ACC112 (cell line): ENCODE data around the gene SOX10.

Experiments used
- H2AFZ ChIP-seq: fragments of 200-600 bp; sonication (generic); one replicate; pipeline ENCODE4 v1.6.0; 2017; ENCODE audit warnings: antibody characterized with exemption, low read length; ENCODE audit not compliant: unreplicated experiment
- H3K27ac ChIP-seq: fragments of 200-600 bp; sonication (generic); 2 replicates; pipeline ENCODE4 v1.5.1; 2014; ENCODE audit warnings: low read depth, mild to moderate bottlenecking, antibody characterized with exemption, low read length, moderate library complexity
- H3K27me3 ChIP-seq: fragments of 200-600 bp; sonication (generic); 2 replicates; pipeline ENCODE4 v1.6.1; 2014; ENCODE audit warnings: mild to moderate bottlenecking, antibody characterized with exemption, low read length, moderate library complexity, mixed read lengths; ENCODE audit not compliant: insufficient read depth
- H3K36me3 ChIP-seq: fragments of 200-600 bp; sonication (generic); 2 replicates; pipeline ENCODE4 v1.6.1; 2016; ENCODE audit warnings: mild to moderate bottlenecking, antibody characterized with exemption, low read length, moderate library complexity, mixed read lengths; ENCODE audit not compliant: insufficient read depth
- H3K4me1 ChIP-seq: fragments of 200-600 bp; sonication (generic); one replicate; pipeline ENCODE4 v1.6.1; 2016; ENCODE audit warnings: low read length, mixed read lengths; ENCODE audit not compliant: insufficient read depth, unreplicated experiment, control insufficient read depth
- H3K4me3 ChIP-seq: fragments of 200-600 bp; sonication (generic); 2 replicates; pipeline ENCODE4 v1.5.1; 2014; ENCODE audit warnings: mild to moderate bottlenecking, low read depth, low read length
- H3K79me2 ChIP-seq: fragments of 200-600 bp; sonication (generic); one replicate; pipeline ENCODE4 v1.6.0; 2016; ENCODE audit warnings: low read length; ENCODE audit not compliant: control insufficient read depth, unreplicated experiment, insufficient read depth

Gene SOX10

DNA sequence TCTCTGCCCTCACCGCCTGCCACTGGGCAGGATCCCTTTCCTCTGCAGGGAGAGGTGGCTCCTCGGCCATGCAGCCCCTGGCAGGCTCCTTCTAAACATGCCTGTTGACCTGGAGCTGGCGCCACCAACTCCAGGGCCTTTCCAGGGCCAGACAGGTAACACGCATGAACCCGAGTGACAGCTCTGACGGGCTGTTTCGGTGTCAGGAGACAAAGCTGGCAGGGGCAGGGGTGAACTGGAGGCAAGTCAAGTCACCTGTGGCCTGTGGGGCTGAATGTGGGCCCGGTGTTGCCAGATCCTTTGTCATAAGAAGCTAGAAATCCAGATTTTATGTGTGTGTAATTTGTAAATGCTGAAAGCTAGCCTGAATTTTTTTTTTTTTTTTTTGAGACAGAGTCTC lies 42.2 kb downstream of the SOX10 start:
- Histone ChIP-seq H3K4me1 (peaks cover 15% of the 10 kb centered on the region), H3K79me2 (no peaks in the 10 kb centered on the region), H3K27me3 (no peaks in the 10 kb centered on the region), H3K36me3 (no peaks in the 10 kb centered on the region), H2AFZ (no peak overlapping the region), H3K4me3 (no peak overlapping the region), H3K27ac (no peak overlapping the region)

GRCh38 chr22:37940698-37941376 lies 43.5 kb downstream of the SOX10 start:
- Histone ChIP-seq H3K36me3 (no peaks in the 10 kb centered on the region), H3K79me2 (no peaks in the 10 kb centered on the region), H3K4me1 (peaks cover 15% of the 10 kb centered on the region), H3K4me3 (no peak overlapping the region), H3K27me3 (no peaks in the 10 kb centered on the region), H3K27ac (peak overlapping the region; percentile 78), H2AFZ (no peak overlapping the region)

DNA sequence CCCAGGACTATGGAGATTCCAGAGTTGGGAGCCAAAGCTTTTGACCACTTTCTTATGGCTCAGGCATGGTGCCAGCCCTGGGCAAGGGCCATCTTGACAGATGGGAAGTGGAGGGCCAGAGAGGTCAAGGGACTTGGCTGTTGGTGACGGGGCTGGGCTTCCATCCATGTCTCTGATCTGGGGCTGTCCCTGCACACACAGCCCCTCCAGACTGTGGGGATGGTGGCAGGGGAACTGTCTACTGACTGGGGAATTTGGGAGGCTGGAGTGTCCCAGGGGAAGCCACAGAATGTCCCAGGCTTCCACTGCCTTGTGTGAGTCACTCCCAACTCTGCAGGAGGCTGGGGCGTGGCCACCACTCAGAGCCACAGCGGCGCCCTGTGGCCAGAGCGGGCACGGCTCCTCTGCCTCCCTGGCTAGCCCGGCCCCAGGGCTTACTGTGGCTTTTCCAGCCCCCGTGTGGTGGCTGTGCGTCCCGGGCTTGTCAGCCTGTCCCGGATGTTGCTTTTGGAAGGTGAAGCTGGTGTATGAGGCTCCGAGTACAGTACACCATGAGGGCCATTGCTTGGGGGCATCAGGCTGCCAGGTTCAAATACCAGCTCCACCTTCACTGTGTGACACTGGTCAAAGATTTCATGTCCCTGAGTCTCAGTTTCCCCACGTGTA lies 50.5 kb downstream of the SOX10 start:
- H2AFZ ChIP-seq: no peak overlapping the region
- peak overlapping the region; percentile 41 for H3K27ac ChIP-seq
- H3K4me1 ChIP-seq: peaks cover 23% of the 10 kb centered on the region
- H3K4me3 ChIP-seq: no peak overlapping the region
- H3K36me3 ChIP-seq: no peaks in the 10 kb centered on the region
- H3K79me2 ChIP-seq: no peaks in the 10 kb centered on the region
- H3K27me3 ChIP-seq: no peaks in the 10 kb centered on the region

DNA sequence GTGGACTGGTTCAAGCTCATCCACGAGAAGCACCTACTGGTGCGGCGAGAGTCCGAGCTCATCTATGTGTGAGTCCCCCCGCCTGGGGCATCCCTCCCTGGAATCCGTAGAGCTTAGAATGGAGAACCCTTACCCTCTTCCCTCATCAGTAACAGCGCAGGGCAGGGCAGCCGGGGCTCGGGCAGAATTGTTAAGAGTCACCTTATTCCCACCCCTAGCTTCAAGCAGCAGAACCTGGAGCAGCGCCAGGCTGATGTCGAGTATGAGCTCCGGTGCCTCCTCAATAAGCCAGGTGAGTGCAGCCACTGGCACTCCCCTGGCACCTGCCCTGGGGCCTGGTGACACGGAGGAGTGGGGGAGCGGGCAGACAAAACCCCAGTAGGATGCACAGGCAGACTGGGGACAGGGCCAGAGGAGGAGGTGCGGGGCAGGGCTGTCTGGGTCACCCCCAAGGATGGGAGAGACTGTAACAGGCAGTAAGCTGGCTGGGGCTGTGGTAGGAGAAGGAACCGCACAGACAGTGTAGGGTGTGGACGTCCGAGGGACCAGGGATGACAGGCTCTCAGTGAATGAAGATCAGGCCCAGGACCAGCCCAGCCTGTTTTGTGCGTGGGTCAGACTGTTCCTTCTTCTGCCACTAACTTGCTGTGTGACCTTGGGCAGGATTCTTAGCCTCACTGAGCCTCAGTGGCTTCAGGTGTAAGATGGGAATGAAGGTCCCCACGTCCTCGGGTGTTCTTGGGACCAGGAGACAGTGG lies 51.4 kb downstream of the SOX10 start:
- no peak overlapping the region for H2AFZ ChIP-seq
- H3K4me1 ChIP-seq: peaks cover 23% of the 10 kb centered on the region
- no peaks in the 10 kb centered on the region for H3K36me3 ChIP-seq
- no peaks in the 10 kb centered on the region for H3K27me3 ChIP-seq
- H3K27ac ChIP-seq: peak overlapping the region; percentile 38
- H3K79me2 ChIP-seq: no peaks in the 10 kb centered on the region
- H3K4me3 ChIP-seq: no peak overlapping the region

DNA sequence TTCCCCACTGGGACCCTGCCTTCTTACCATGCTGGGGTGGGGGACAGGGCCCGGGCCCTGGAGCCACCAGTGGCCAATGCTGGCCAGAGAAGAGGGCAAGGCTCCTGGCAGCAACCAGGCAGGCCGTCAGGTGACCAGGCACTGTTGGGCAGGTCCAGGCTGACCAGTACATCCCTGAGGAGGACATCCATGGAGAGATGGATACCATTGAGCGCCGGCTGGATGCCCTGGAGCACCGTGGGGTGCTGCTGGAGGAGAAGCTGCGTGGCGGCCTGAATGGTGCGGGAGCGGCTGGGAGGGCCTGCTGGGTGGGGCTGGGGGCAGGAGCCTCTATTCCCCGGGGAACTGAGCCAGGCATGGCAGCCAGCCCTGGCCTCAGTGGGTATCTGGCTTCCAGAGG lies 52.0 kb downstream of the SOX10 start:
- no peaks in the 10 kb centered on the region for H3K36me3 ChIP-seq
- H3K4me3 ChIP-seq: no peak overlapping the region
- no peaks in the 10 kb centered on the region for H3K27me3 ChIP-seq
- no peak overlapping the region for H3K27ac ChIP-seq
- H3K79me2 ChIP-seq: no peaks in the 10 kb centered on the region
- peaks cover 23% of the 10 kb centered on the region for H3K4me1 ChIP-seq
- no peak overlapping the region for H2AFZ ChIP-seq

DNA sequence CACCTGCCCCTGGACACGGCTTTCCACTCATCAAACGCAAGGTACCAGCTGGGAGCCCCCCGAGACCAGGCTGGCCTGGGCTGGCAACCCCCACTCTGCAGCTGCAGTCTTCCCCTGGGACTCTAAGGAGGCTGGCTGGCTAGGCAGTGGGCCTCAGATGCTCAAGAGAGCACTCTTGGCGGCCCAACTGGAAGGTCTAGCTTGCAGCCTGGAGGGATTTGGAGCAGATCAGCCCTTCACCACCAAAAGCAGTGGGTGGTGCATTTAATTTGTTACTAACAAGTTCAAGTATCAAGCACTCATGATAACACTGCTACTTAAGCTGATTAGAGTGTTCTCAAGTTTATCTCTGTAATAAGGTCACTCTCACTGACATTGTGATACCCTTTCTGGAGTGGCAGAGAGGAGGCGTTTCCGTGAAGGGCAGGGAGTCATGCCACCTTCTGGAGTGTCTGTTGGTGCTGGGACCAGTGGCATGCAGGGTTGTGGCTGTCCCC lies 52.4 kb downstream of the SOX10 start:
- Histone ChIP-seq H3K36me3 (no peaks in the 10 kb centered on the region), H3K4me1 (peaks cover 23% of the 10 kb centered on the region), H2AFZ (no peak overlapping the region), H3K4me3 (no peak overlapping the region), H3K79me2 (no peaks in the 10 kb centered on the region), H3K27ac (no peak overlapping the region), H3K27me3 (no peaks in the 10 kb centered on the region)

DNA sequence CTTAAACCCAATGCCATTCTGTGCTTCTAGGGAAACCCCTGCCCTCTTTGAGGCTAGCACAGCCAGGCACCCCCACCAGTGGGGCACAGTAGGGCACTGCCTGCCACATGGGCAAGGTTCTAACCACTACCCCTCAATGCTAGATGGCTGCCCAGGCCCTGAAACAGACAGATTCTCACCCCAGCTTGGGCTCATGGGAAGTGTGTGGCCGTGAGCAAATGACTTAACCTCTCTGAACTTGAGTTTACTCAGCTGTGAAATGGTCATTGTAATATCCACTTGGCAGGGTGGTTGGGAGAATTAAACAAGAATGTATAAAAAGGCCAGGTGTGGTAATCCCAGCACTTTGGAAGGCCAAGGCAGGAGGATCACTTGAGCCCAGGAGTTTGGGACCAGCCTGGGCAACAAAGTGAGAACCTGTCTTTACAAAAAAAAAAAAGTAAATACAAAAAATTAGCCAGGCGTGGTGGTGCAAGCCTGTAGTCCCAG lies 53.4 kb downstream of the SOX10 start:
- no peaks in the 10 kb centered on the region for H3K27me3 ChIP-seq
- H3K27ac ChIP-seq: no peak overlapping the region
- peaks cover 23% of the 10 kb centered on the region for H3K4me1 ChIP-seq
- H3K79me2 ChIP-seq: no peaks in the 10 kb centered on the region
- H3K4me3 ChIP-seq: no peak overlapping the region
- H2AFZ ChIP-seq: no peak overlapping the region
- H3K36me3 ChIP-seq: no peaks in the 10 kb centered on the region

DNA sequence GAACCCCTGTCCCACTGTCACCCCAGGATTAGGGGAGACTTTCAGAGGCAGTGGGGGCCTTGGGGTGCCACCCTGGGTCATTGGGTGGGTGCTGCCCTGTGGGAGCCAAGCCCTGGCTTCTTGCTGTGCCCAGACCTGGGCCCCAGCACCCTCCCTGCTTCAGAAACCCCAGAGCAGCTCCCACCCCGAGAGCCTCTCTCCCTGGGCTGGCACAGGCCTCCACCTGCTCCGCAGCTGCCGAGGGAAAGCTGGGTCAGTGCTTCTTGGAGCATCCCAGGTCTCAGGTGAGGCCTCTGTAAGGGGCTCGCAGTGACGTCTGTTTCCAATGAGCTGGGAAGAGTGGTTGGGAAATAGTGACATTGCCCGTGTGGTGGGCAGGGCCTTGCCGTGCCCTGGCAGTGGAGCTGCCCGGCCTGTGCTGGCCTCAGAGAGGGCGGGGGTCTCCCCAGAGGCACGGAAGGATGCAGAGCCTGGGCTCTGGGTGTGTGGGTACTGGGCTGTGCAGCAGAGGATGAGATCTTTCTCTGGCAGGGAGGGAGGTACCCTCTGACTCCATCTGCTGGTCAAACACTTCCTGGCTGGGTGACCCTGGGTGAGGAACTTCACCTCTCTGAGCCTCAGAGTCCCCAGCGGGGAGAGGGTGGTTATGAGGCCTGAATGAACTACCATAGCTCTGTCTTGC lies 53.9 kb downstream of the SOX10 start:
- no peaks in the 10 kb centered on the region for H3K36me3 ChIP-seq
- peaks cover 23% of the 10 kb centered on the region for H3K4me1 ChIP-seq
- no peaks in the 10 kb centered on the region for H3K79me2 ChIP-seq
- H3K27ac ChIP-seq: no peak overlapping the region
- no peak overlapping the region for H3K4me3 ChIP-seq
- H2AFZ ChIP-seq: no peak overlapping the region
- H3K27me3 ChIP-seq: no peaks in the 10 kb centered on the region

GRCh38 chr22:37929390-37929789 lies 55.0 kb downstream of the SOX10 start:
- no peaks in the 10 kb centered on the region for H3K27me3 ChIP-seq
- H2AFZ ChIP-seq: no peak overlapping the region
- H3K4me3 ChIP-seq: no peak overlapping the region
- H3K27ac ChIP-seq: no peak overlapping the region
- H3K79me2 ChIP-seq: no peaks in the 10 kb centered on the region
- no peaks in the 10 kb centered on the region for H3K36me3 ChIP-seq
- peaks cover 23% of the 10 kb centered on the region for H3K4me1 ChIP-seq

DNA sequence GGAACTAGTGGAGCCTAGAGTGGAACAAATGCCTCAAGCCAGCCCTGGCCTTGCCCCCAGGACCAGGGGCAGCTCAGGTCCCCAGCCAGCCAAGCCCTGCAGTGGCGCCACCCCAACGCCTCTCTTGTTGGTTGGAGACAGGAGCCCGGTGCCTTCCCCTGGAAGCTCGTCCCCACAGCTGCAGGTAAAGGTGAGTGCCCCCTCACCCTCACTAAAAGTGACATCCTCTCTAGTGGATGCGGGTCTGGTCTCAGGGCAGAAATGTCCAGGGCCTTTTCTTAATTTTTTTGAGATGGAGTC lies 56.8 kb downstream of the SOX10 start:
- no peak overlapping the region for H3K27ac ChIP-seq
- H3K4me3 ChIP-seq: no peak overlapping the region
- no peaks in the 10 kb centered on the region for H3K27me3 ChIP-seq
- no peaks in the 10 kb centered on the region for H3K79me2 ChIP-seq
- peaks cover 10% of the 10 kb centered on the region for H3K4me1 ChIP-seq
- H2AFZ ChIP-seq: no peak overlapping the region
- no peaks in the 10 kb centered on the region for H3K36me3 ChIP-seq
